Kidney (tissue), 14 donors: ENCODE results near the gene FERMT3. TPM values are rescaled to one million over a fixed set of nuclear protein-coding genes. Genes with fewer than 3 reads are reported as not detected.

Experiments used
- DNase-seq, 5 donors: peaks; one replicate each; pipeline ENCODE4 v3.0.0-alpha.2; 2013 to 2020
- FAIRE-seq: peaks from 2 replicates; lab custom pipeline; 2012; peaks lifted over from hg19 to GRCh38; lab: Jason Lieb, UNC
- H3K27ac ChIP-seq, 2 donors: one replicate each; pipeline ENCODE4 v1.7.0; 2013; ENCODE audit warnings: low read depth in 2 of 2, low read length in 2 of 2, inconsistent platforms in 1 of 2
- H3K27me3 ChIP-seq: one replicate; pipeline ENCODE4 v1.7.1; 2013; ENCODE audit warnings: low read length, inconsistent platforms; ENCODE audit not compliant: control insufficient read depth, insufficient read depth
- H3K36me3 ChIP-seq, 3 donors: one replicate each; pipeline versions ENCODE4 v1.7.0 to v1.7.1; 2013; ENCODE audit warnings: low read length in 3 of 3, control low read depth in 1 of 3, inconsistent platforms in 1 of 3; ENCODE audit not compliant: insufficient read depth in 3 of 3, control insufficient read depth in 2 of 3
- H3K4me1 ChIP-seq, 3 donors: one replicate each; pipeline versions ENCODE4 v1.7.0 to v1.7.1; 2013; ENCODE audit warnings: low read length in 3 of 3, inconsistent platforms in 1 of 3, low read depth in 1 of 3; ENCODE audit not compliant: control insufficient read depth in 2 of 3, insufficient read depth in 2 of 3
- H3K4me3 ChIP-seq, 3 donors: one replicate each; pipeline versions ENCODE4 v1.7.0 to v1.8.1; 2013; ENCODE audit warnings: low read length in 3 of 3, control low read depth in 1 of 3, inconsistent platforms in 1 of 3
- H3K9ac ChIP-seq, 3 donors: one replicate each; pipeline versions ENCODE4 v1.7.0 to v1.7.1; 2013; ENCODE audit warnings: low read length in 3 of 3, control low read depth in 1 of 3, inconsistent platforms in 1 of 3
- H3K9me3 ChIP-seq, 3 donors: one replicate each; pipeline versions ENCODE4 v1.7.0 to v1.7.1; 2013; ENCODE audit warnings: low read length in 3 of 3, control low read depth in 1 of 3, inconsistent platforms in 1 of 3; ENCODE audit not compliant: control insufficient read depth in 2 of 3, insufficient read depth in 1 of 3
- intact Hi-C: fragments of 100-400 bp; cut with DNase I; formaldehyde crosslinking; loops from one replicate; pipeline ENCODE4 v1.11.1; 2022
- polyA plus RNA-seq: library from polyadenylated mRNA; stranded (reverse); fragments of 350-450 nt; fragmentation: Illumina TruSeq; extraction: RNeasy Lipid Tissue Mini Kit (QIAGEN cat#74804); gene quantifications from one replicate; pipeline ENCODE4 v1.2.3, GENCODE V29; 2014; ENCODE audit warnings: low read depth, low replicate concordance; ENCODE audit not compliant: insufficient read depth
- total RNA-seq: library from RNA; stranded (reverse); fragmentation: NEBNext Ultra II Directional; extraction: Animal tissue kit (Norgen Biotek cat#: 25700); gene quantifications from one replicate; pipeline ENCODE4 v1.2.1, GENCODE V29; 2021
- TF ChIP-seq, protein P1 (sequence below): IDR thresholded peaks from 3 replicates; pipeline ENCODE4 v1.5.1; 2012; ENCODE audit warnings: mild to moderate bottlenecking, moderate library complexity, borderline replicate concordance; ENCODE audit not compliant: insufficient read depth; ENCODE audit errors: extremely low read depth
- donor health status: control.
- donor health status: control.
- donor health status: control.
- donor health status: control.
- donor health status: control.
- donor health status: DM: yes; HTN: yes; CAD: no.
- donor health status: Normal renal cell carcinoma (clear cell type).

Gene FERMT3
- total and polyA plus RNA-seq, 2 donors from 2014 or later, result 11.8 to 36.3 TPM

DNA sequence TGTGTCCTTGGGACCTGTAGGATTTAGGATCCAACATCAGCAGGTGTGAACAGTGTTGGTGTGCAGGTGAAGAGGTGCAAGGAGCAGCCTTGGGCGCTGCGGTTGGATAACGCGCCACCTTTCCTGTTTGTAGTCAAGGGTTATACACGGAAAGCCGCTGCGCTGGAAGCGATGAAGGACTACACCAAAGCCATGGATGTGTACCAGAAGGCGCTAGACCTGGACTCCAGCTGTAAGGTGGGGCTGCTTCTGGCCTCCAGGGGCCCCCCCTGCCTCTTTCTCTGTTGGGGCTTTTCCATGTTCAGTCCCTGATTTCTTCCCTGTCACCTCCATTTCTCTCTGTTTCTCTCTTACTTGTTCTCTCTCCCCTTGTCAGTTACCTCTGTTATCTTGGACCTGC, 3.5 kb upstream of the FERMT3 start:
- no peak for FAIRE-seq
- no peak overlapping the region for H3K9ac ChIP-seq
- intact Hi-C loops, result no loop called here
- H3K4me1 ChIP-seq, result peaks cover 0 to 5% (median 0%) of the 10 kb centered on the region in 3 donors
- no peak overlapping the region for H3K27ac ChIP-seq
- H3K4me3 ChIP-seq, result no peak overlapping the region
- DNase-seq, result no peak
- H3K36me3 ChIP-seq, result peaks cover 4 to 40% (median 26%) of the 10 kb centered on the region in 3 donors
- TF ChIP-seq, protein P1, sequence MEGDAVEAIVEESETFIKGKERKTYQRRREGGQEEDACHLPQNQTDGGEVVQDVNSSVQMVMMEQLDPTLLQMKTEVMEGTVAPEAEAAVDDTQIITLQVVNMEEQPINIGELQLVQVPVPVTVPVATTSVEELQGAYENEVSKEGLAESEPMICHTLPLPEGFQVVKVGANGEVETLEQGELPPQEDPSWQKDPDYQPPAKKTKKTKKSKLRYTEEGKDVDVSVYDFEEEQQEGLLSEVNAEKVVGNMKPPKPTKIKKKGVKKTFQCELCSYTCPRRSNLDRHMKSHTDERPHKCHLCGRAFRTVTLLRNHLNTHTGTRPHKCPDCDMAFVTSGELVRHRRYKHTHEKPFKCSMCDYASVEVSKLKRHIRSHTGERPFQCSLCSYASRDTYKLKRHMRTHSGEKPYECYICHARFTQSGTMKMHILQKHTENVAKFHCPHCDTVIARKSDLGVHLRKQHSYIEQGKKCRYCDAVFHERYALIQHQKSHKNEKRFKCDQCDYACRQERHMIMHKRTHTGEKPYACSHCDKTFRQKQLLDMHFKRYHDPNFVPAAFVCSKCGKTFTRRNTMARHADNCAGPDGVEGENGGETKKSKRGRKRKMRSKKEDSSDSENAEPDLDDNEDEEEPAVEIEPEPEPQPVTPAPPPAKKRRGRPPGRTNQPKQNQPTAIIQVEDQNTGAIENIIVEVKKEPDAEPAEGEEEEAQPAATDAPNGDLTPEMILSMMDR, result no peak
- H3K9me3 ChIP-seq, result no peaks in the 10 kb centered on the region
- H3K27me3 ChIP-seq, result no peaks in the 10 kb centered on the region

DNA sequence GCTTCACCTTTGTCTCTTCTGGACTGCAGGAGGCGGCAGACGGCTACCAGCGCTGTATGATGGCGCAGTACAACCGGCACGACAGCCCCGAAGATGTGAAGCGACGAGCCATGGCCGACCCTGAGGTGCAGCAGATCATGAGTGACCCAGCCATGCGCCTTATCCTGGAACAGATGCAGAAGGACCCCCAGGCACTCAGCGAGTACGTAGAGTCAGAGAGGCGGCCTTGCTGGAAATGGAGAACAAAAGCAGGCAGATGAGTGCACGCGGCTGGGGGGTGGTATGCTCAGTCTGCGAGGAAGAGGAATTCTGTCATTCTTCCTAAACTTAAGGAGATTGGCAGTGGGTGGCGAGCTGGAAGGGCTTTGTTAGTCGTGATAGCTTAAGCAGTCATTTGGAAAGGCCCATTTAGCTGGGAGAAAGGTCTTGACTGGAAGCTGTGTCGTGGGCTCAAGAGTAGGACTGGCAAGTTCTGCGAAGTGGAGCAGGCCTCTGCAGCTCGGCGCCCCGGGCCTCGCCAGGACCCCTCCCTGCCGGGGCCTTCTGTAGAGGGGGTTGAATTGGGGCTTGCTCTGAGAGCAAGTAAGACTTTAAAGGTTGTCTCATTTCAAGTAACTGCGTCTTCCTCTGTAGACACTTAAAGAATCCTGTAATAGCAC, 3.0 kb upstream of the FERMT3 start:
- Histone ChIP-seq H3K4me3 (no peak overlapping the region), H3K4me1 (peaks cover 0 to 5% (median 0%) of the 10 kb centered on the region in 3 donors), H3K27ac (no peak overlapping the region), H3K9ac (no peak overlapping the region), H3K9me3 (no peaks in the 10 kb centered on the region), H3K36me3 (peaks cover 4 to 37% (median 24%) of the 10 kb centered on the region in 3 donors), H3K27me3 (no peaks in the 10 kb centered on the region)
- FAIRE-seq (no peak), DNase-seq (no peak)
- intact Hi-C loops, result no loop called here
- TF ChIP-seq, protein P1, result no peak

DNA sequence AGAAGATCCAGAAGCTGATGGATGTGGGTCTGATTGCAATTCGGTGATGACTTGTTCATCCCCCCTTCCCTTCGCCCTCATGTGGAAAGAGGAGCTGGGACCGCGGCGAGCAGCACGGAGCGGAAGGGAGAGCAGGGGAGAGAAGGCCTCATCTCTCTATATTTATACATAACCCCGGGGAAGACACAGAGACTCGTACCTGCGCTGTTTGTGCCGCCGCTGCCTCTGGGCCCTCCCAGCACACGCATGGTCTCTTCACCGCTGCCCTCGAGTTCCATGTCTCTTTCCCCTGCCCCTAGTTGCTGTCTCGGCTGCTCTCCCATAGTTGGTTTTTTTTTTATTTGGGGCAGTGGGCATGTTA, 2.5 kb upstream of the FERMT3 start:
- H3K4me3 ChIP-seq, result no peak overlapping the region
- intact Hi-C loops, result no loop called here
- no peak overlapping the region for H3K27ac ChIP-seq
- TF ChIP-seq, protein P1, result no peak
- DNase-seq, result peak in 1 of 5 donors; percentile 40
- H3K4me1 ChIP-seq, result peaks cover 0 to 5% (median 0%) of the 10 kb centered on the region in 3 donors
- no peak overlapping the region for H3K9ac ChIP-seq
- no peaks in the 10 kb centered on the region for H3K9me3 ChIP-seq
- no peaks in the 10 kb centered on the region for H3K27me3 ChIP-seq
- H3K36me3 ChIP-seq, result peaks cover 4 to 37% (median 24%) of the 10 kb centered on the region in 3 donors
- FAIRE-seq, result no peak
